ENCODE results near the gene TMEM44.

- TF ChIP-seq CTCF (IDR thresholded peaks at IDR 0.05 in 8 of 11, conservative IDR thresholded peaks at IDR 0.05 in 3 of 11) (no peak), POLR2AphosphoS5 (IDR thresholded peaks at IDR 0.05) (no peak)
Observed at GRCh38 chr3:194537732-194538247, 95.4 kb downstream of the TMEM44 start.
